Activated naive CD8-positive, alpha-beta T cell treated with anti-CD3 and anti-CD28 coated beads, Interleukin-2, amount 50 U/mL, for 24 hours (primary cell): Measurements from ENCODE around the gene SLMAP.

Experiments used
- ATAC-seq: fragments of 150-1000 bp; cut with Tn5 transposase; one replicate; pipeline ENCODE4 v1.10.0; 2021
- DNase-seq: peaks from one replicate; pipeline ENCODE4 v3.0.0; 2021
- H3K27ac Mint-ChIP-seq: one replicate; pipeline ENCODE4 v1.8.0; 2021; ENCODE audit warnings: mild to moderate bottlenecking, mixed read lengths
- H3K27me3 Mint-ChIP-seq: one replicate; pipeline ENCODE4 v1.8.0; 2021; ENCODE audit warnings: mixed read lengths
- H3K36me3 Mint-ChIP-seq: one replicate; pipeline ENCODE4 v1.8.0; 2021; ENCODE audit warnings: low read depth, mixed read lengths
- H3K4me1 Mint-ChIP-seq: one replicate; pipeline ENCODE4 v1.8.0; 2021; ENCODE audit warnings: mixed read lengths
- H3K4me3 Mint-ChIP-seq: one replicate; pipeline ENCODE4 v1.8.0; 2021; ENCODE audit warnings: mild to moderate bottlenecking, moderate library complexity, mixed read lengths
- H3K9me3 Mint-ChIP-seq: one replicate; pipeline ENCODE4 v1.8.0; 2021; ENCODE audit warnings: mixed read lengths

Gene SLMAP

GRCh38 chr3:57755741-57756527, at the start of gene SLMAP:
Gene SLMAP (plus strand): TSS chr3:57756309. CDS start chr3:57757652, 1,343 bp downstream.
- peak; percentile 93 for DNase-seq
- no peaks in the 10 kb centered on the region for H3K9me3 Mint-ChIP-seq
- peak; percentile 98 for ATAC-seq
- peak within 1 kb of the TSS; percentile 94 for H3K4me3 Mint-ChIP-seq
- peaks cover 45% of the 10 kb centered on the region for H3K4me1 Mint-ChIP-seq
- H3K27ac Mint-ChIP-seq = peak within 1 kb of the TSS; percentile 97
- no peaks in the 10 kb centered on the region for H3K27me3 Mint-ChIP-seq
- peaks cover 31% of the 10 kb centered on the region for H3K36me3 Mint-ChIP-seq

DNA sequence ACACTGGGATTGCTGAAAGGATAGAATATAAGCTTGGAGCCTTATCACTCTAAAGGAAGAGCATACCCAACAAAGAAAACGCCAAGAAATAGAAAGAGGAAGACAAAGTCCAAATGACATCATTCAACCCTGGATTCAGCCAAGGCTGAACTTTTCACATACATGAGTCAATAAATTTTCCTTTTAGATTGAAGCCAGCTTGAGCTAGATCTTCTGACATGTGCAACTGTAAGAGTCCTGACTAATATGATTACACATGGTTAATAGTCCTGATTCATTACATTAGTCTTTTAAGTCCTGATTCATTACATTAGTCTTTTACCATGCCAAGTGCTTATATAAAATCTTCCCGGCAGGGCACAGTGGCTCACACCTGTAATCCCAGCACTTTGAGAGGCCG, 49.6 kb upstream of the SLMAP start:
- H3K27ac Mint-ChIP-seq = no peak overlapping the region
- no peaks in the 10 kb centered on the region for H3K4me1 Mint-ChIP-seq
- ATAC-seq (peak; percentile 65), DNase-seq (no peak)
- H3K36me3 Mint-ChIP-seq = peaks cover 1% of the 10 kb centered on the region
- no peak overlapping the region for H3K4me3 Mint-ChIP-seq
- H3K27me3 Mint-ChIP-seq = peaks cover 2% of the 10 kb centered on the region
- H3K9me3 Mint-ChIP-seq = no peaks in the 10 kb centered on the region

DNA sequence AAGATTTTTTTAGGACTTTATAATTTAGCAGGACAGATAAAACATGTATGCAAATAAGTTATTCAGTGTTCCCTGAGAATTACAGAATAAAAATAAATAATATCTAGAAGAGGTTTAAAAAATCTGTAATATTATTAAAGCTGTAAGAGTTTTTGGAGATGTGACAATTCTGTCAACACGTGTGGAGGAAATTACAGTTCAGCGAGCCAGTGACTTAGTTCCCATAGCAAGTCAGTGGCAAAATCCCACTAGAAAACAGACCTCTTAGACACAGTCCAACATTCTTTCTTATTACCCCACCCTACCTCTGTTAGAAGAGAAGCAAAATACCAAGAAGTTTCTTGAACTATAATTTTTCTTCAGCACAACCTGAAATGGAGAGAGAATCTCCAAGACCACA, 47.1 kb upstream of the SLMAP start:
- H3K27ac Mint-ChIP-seq = no peak overlapping the region
- H3K36me3 Mint-ChIP-seq = peaks cover 1% of the 10 kb centered on the region
- ATAC-seq (no peak), DNase-seq (no peak)
- H3K4me3 Mint-ChIP-seq = no peak overlapping the region
- no peaks in the 10 kb centered on the region for H3K4me1 Mint-ChIP-seq
- H3K27me3 Mint-ChIP-seq = peaks cover 2% of the 10 kb centered on the region
- H3K9me3 Mint-ChIP-seq = no peaks in the 10 kb centered on the region

- H3K27me3 Mint-ChIP-seq = peaks cover 2% of the 10 kb centered on the region
- no peak overlapping the region for H3K4me3 Mint-ChIP-seq
- DNase-seq (no peak), ATAC-seq (no peak)
- H3K9me3 Mint-ChIP-seq = no peaks in the 10 kb centered on the region
- H3K4me1 Mint-ChIP-seq = no peaks in the 10 kb centered on the region
- H3K36me3 Mint-ChIP-seq = peaks cover 1% of the 10 kb centered on the region
- H3K27ac Mint-ChIP-seq = no peak overlapping the region
These were observed 46.5 kb upstream of the SLMAP start for GRCh38 chr3:57709559-57709958.

GRCh38 chr3:57715686-57716085, 40.4 kb upstream of the SLMAP start:
- ATAC-seq (no peak), DNase-seq (no peak)
- Mint-ChIP-seq H3K27ac (no peak overlapping the region), H3K27me3 (peaks cover under 1% of the 10 kb centered on the region), H3K4me1 (no peaks in the 10 kb centered on the region), H3K9me3 (no peaks in the 10 kb centered on the region), H3K4me3 (no peak overlapping the region), H3K36me3 (peaks cover under 1% of the 10 kb centered on the region)

DNA sequence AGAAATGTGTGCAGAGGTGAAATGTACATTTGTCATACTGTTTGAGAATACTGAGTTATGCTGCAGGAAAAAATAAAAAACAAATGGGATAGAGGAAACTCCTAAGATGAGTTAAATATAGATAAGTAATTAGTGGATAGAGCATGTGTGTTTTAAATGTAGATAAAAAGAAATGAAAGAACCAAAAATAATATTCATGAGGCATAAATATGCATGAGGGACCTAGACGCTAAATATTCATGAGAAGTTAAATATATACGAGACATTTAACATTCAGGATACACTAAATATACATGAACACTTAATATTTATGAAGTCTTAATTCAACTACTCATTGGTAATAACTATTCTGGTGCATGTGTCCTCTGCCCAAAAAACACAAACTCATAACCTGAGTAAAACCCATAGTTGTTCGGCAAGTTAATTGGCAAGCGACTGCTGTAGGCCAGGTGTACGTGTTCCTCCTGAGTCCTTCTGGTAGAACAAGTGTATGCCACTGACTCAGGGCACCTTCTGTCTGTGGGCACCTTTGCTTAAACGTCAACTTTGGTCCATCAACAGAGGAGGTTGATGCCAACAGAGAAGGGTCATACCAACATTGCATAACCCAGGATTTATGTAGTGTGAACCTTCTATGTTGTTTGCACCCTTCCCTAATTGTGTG, 38.8 kb upstream of the SLMAP start:
- no peak for DNase-seq
- Mint-ChIP-seq H3K27me3 (no peaks in the 10 kb centered on the region), H3K4me1 (no peaks in the 10 kb centered on the region), H3K27ac (no peak overlapping the region), H3K4me3 (no peak overlapping the region), H3K36me3 (no peaks in the 10 kb centered on the region), H3K9me3 (no peaks in the 10 kb centered on the region)
- ATAC-seq = no peak

DNA sequence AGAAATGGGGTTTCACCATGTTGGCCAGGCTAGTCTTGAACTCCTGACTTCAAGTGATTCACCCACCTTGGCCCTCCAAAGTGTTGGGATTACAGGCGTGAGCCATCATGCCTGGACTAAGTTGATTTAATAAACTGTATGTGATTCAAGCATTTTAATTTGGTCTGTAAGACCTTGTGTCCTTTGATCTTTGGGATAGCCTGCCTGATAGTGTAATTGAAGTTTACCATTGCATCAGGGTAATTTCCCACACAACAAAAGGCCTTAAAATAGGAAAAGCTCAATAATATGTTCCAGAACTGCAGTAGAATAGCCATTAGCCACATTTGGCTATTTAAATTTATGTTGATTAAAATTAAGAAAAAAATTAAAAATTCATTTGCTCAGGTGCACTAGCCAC, 38.0 kb upstream of the SLMAP start:
- no peak for DNase-seq
- Mint-ChIP-seq H3K27ac (no peak overlapping the region), H3K4me3 (no peak overlapping the region), H3K27me3 (no peaks in the 10 kb centered on the region), H3K9me3 (no peaks in the 10 kb centered on the region), H3K4me1 (no peaks in the 10 kb centered on the region), H3K36me3 (no peaks in the 10 kb centered on the region)
- no peak for ATAC-seq

DNA sequence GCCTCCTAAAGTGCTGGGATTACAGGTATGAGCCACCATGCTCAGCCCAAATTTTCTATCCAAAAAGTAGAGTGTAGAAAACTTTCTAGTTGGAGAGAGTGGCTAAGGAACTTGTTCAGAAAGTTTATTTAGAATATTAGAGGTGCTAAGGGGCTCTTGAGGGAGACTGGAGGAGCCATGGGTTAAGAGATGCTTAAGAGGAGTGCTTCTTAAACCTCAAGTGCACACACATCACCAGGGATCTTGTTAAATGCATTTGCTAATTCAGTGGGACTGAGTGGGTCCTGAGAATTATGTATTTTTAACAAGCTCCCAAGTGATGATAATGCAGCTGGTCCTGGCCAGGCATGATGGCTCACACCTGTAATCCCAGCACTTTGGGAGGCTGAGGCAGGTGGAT, 29.7 kb upstream of the SLMAP start:
- H3K36me3 Mint-ChIP-seq = no peaks in the 10 kb centered on the region
- peaks cover 2% of the 10 kb centered on the region for H3K27me3 Mint-ChIP-seq
- DNase-seq = no peak
- no peaks in the 10 kb centered on the region for H3K4me1 Mint-ChIP-seq
- no peak overlapping the region for H3K27ac Mint-ChIP-seq
- no peak for ATAC-seq
- H3K9me3 Mint-ChIP-seq = no peaks in the 10 kb centered on the region
- H3K4me3 Mint-ChIP-seq = no peak overlapping the region

- no peak for ATAC-seq
- no peak overlapping the region for H3K4me3 Mint-ChIP-seq
- peaks cover 2% of the 10 kb centered on the region for H3K27me3 Mint-ChIP-seq
- no peaks in the 10 kb centered on the region for H3K4me1 Mint-ChIP-seq
- DNase-seq = no peak
- H3K36me3 Mint-ChIP-seq = no peaks in the 10 kb centered on the region
- H3K27ac Mint-ChIP-seq = no peak overlapping the region
- no peaks in the 10 kb centered on the region for H3K9me3 Mint-ChIP-seq
These were observed 29.0 kb upstream of the SLMAP start for GRCh38 chr3:57727106-57727505.

DNA sequence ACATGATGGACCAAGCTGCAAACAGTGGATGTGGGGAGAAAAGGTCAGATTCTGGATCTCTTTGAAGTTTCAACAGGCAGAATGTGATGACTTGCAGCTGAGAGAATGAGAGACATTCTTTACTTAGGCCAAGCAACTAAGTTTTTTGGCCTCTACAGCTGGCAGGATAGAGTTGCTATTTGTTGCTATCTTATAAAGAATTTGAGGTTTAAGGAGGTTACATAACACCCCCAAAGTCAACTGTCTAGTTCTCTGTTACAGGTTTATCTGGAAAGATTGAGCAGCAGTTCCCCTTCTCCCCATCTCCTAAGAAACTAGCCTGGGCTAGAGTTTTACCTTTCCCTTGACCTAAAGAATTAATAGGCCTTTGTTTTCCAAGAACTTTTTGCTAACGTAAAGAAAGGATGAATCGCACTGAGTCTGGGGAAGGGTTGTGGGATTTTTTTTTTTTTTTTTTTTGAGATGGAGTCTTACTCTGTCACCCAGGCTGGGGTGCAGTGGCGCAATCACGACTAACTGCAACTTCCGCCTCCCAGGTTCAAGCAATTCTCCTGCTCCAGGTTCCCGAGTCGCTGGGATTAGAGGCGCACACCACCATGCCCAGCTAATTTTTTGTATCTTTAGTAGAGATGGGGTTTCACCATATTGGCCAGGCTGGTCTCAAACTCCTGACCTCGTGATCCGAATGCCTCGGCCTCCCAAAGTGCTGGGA, 26.6 kb upstream of the SLMAP start:
- ATAC-seq (no peak), DNase-seq (no peak)
- H3K9me3 Mint-ChIP-seq = no peaks in the 10 kb centered on the region
- no peaks in the 10 kb centered on the region for H3K36me3 Mint-ChIP-seq
- H3K27ac Mint-ChIP-seq = no peak overlapping the region
- H3K27me3 Mint-ChIP-seq = no peaks in the 10 kb centered on the region
- no peaks in the 10 kb centered on the region for H3K4me1 Mint-ChIP-seq
- no peak overlapping the region for H3K4me3 Mint-ChIP-seq

DNA sequence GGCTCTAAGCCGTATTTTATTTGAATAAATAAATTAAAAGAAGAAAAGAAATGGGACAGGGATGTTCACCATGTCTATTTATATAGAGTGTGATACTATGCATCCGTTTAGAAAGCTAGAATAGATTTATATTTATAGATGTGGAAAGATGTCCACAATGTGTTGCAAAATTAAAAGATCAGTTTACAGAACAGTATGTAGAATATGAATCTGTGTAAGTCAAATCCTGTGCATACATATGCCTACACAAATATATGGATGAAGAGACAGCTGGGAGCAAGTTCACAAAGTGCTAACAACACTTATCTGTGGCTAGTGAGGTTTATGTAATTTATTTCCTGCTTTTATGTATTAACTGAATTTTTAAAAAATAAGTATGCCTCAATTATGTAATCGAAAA, 25.4 kb upstream of the SLMAP start:
- H3K27me3 Mint-ChIP-seq = no peaks in the 10 kb centered on the region
- no peaks in the 10 kb centered on the region for H3K36me3 Mint-ChIP-seq
- H3K4me3 Mint-ChIP-seq = no peak overlapping the region
- no peaks in the 10 kb centered on the region for H3K4me1 Mint-ChIP-seq
- no peaks in the 10 kb centered on the region for H3K9me3 Mint-ChIP-seq
- no peak for DNase-seq
- no peak for ATAC-seq
- no peak overlapping the region for H3K27ac Mint-ChIP-seq

GRCh38 chr3:57731311-57731710, 24.8 kb upstream of the SLMAP start:
- Mint-ChIP-seq H3K27ac (no peak overlapping the region), H3K4me1 (no peaks in the 10 kb centered on the region), H3K36me3 (no peaks in the 10 kb centered on the region), H3K4me3 (no peak overlapping the region), H3K27me3 (no peaks in the 10 kb centered on the region), H3K9me3 (no peaks in the 10 kb centered on the region)
- ATAC-seq (no peak), DNase-seq (no peak)

GRCh38 chr3:57733790-57734189, 22.3 kb upstream of the SLMAP start:
- ATAC-seq = no peak
- no peaks in the 10 kb centered on the region for H3K36me3 Mint-ChIP-seq
- H3K27ac Mint-ChIP-seq = no peak overlapping the region
- no peaks in the 10 kb centered on the region for H3K27me3 Mint-ChIP-seq
- H3K9me3 Mint-ChIP-seq = no peaks in the 10 kb centered on the region
- H3K4me1 Mint-ChIP-seq = no peaks in the 10 kb centered on the region
- no peak overlapping the region for H3K4me3 Mint-ChIP-seq
- no peak for DNase-seq

DNA sequence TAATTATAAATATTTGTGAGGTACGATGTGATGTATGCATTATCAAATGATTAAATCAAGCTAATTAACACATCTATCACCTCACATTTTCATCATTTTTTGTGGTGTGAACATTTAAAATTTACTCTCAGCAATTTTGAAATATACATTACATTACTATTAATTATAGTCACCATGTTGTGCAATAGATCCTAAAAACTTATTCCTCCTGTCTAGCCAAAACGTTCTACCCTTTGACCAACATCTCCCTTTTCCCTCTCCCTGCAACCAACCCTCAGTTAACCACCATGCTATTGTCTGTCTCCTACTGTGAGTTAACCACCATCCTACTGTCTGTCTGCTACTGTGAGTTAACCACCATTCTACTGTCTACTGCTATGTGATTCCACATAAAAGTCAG, 20.7 kb upstream of the SLMAP start:
- no peak for ATAC-seq
- Mint-ChIP-seq H3K4me3 (no peak overlapping the region), H3K9me3 (no peaks in the 10 kb centered on the region)

GRCh38 chr3:57737840-57738239, 18.3 kb upstream of the SLMAP start:
- DNase-seq = no peak
- Mint-ChIP-seq H3K27ac (no peak overlapping the region), H3K36me3 (no peaks in the 10 kb centered on the region), H3K4me1 (no peaks in the 10 kb centered on the region), H3K9me3 (no peaks in the 10 kb centered on the region), H3K27me3 (no peaks in the 10 kb centered on the region), H3K4me3 (no peak overlapping the region)
- no peak for ATAC-seq

More for the DNA sequence above, 20.7 kb upstream of the SLMAP start:
- Mint-ChIP-seq H3K36me3 (no peaks in the 10 kb centered on the region), H3K27ac (no peak overlapping the region), H3K4me1 (no peaks in the 10 kb centered on the region), H3K27me3 (no peaks in the 10 kb centered on the region)
- DNase-seq = no peak
